A673 (cell line): ENCODE measurements around the gene CUL9.

Experiments used
- CTCF ChIP-seq: fragments of 300-800, 200-600 bp; sonication (generic); conservative IDR thresholded peaks from 2 replicates; pipeline ENCODE4 v1.5.1; 2017; ENCODE audit warnings: low read depth, mild to moderate bottlenecking, antibody characterized with exemption, low read length, moderate library complexity, mixed read lengths
- EZH2 ChIP-seq: fragments of 200-600 bp; sonication (generic); IDR thresholded peaks from 2 replicates; pipeline ENCODE4 v1.6.1; 2017; ENCODE audit warnings: borderline replicate concordance, low read depth, mild to moderate bottlenecking, mixed read lengths, antibody characterized with exemption, low read length; ENCODE audit not compliant: poor library complexity, severe bottlenecking

GRCh38 chr6:43175676-43176422, 6.1 kb upstream of the CUL9 start:
- TF ChIP-seq EZH2 (no peak), CTCF (no peak)
